Endothelial cell of umbilical vein (primary cell): ENCODE measurements around the gene LAP3. TPM values are rescaled to one million over a fixed set of nuclear protein-coding genes. Genes with fewer than 3 reads are reported as not detected.

ENCODE experiments used
- BruUV-seq: library from RNA; stranded (reverse); fragments of 400-500 nt; replicated peaks from 2 replicates; lab custom pipeline; 2021; lab: Mats Ljungman, UMichigan
- CTCF ChIA-PET: fragments of 300-600, 350-600 bp; sonication (Branson Sonifier 250); formaldehyde crosslinking; loops from one replicate; lab custom pipeline; 2021; ENCODE audit warnings: antibody characterized with exemption, inconsistent platforms; lab: Charles Lee
- POLR2A ChIA-PET: fragments of 300-600, 350-600 bp; sonication (Branson Sonifier 250); formaldehyde crosslinking; loops from one replicate; lab custom pipeline; 2021; ENCODE audit warnings: antibody characterized with exemption, inconsistent platforms; lab: Charles Lee
- DNase-seq: peaks from one replicate; pipeline ENCODE4 v3.0.0-alpha.2; 2011; ENCODE audit warnings: low read depth, low spot score
- FAIRE-seq: peaks from 2 replicates; lab custom pipeline; 2011; peaks lifted over from hg19 to GRCh38; lab: Jason Lieb, UNC
- H2AFZ ChIP-seq: 2 replicates; pipeline ENCODE4 v1.6.0; 2012; ENCODE audit warnings: low read depth, low read length, control low read depth, inconsistent platforms
- H3K27ac ChIP-seq: 2 replicates; pipeline ENCODE4 v1.5.1; 2011; ENCODE audit warnings: low read depth, mild to moderate bottlenecking, control low read depth, low read length, moderate library complexity; ENCODE audit not compliant: insufficient read depth
- H3K27me3 ChIP-seq, 2 experiments: 2 replicates each; pipeline versions ENCODE4 v1.6.0 to v1.6.1; 2011; ENCODE audit warnings: low read length in 2 of 2, mixed read lengths in 1 of 2; ENCODE audit not compliant: control insufficient read depth in 2 of 2, insufficient read depth in 2 of 2
- H3K36me3 ChIP-seq, 2 experiments: 2 replicates in 1 of 2; 3 replicates in 1 of 2; pipeline ENCODE4 v1.5.1; 2011; ENCODE audit warnings: low read length in 2 of 2, mild to moderate bottlenecking in 1 of 2, moderate library complexity in 1 of 2; ENCODE audit not compliant: control insufficient read depth in 2 of 2, insufficient read depth in 2 of 2; ENCODE audit errors: extremely low read depth in 1 of 2
- H3K4me1 ChIP-seq: 3 replicates; pipeline ENCODE4 v1.5.1; 2011; ENCODE audit warnings: mild to moderate bottlenecking, low read length; ENCODE audit not compliant: control insufficient read depth, insufficient read depth; ENCODE audit errors: extremely low read depth
- H3K4me2 ChIP-seq: 2 replicates; pipeline ENCODE4 v1.6.1; 2011; ENCODE audit warnings: low read length, control low read depth, mixed read lengths; ENCODE audit not compliant: insufficient read depth
- H3K4me3 ChIP-seq, 3 experiments: fragments of 200-600 bp in 1 of 3; sonication (generic), shearing (Covaris generic) in 1 of 3; replicated peaks in 1 of 3; 2 replicates each; pipeline ENCODE4 v1.5.1; 2011 to 2016; ENCODE audit warnings: control low read depth in 3 of 3, low read length in 3 of 3, mild to moderate bottlenecking in 2 of 3, inconsistent platforms in 1 of 3, low read depth in 1 of 3, moderate library complexity in 1 of 3; ENCODE audit not compliant: insufficient read depth in 1 of 3
- H3K79me2 ChIP-seq: 2 replicates; pipeline ENCODE4 v1.6.0; 2012; ENCODE audit warnings: low read length, inconsistent platforms; ENCODE audit not compliant: control insufficient read depth, insufficient read depth
- H3K9ac ChIP-seq: replicated peaks from 2 replicates; pipeline ENCODE3; 2011; ENCODE audit warnings: low read length, control low read depth; ENCODE audit not compliant: insufficient read depth; ENCODE audit errors: extremely low read depth
- H3K9me1 ChIP-seq: replicated peaks from 3 replicates; pipeline ENCODE4 v1.6.0; 2011; ENCODE audit warnings: mild to moderate bottlenecking, low read length; ENCODE audit not compliant: control insufficient read depth, insufficient read depth; ENCODE audit errors: extremely low read depth
- H3K9me3 ChIP-seq: replicated peaks from 2 replicates; pipeline ENCODE4 v1.5.1; 2012; ENCODE audit warnings: low read length, inconsistent platforms; ENCODE audit not compliant: control insufficient read depth, insufficient read depth
- H4K20me1 ChIP-seq: replicated peaks from 2 replicates; pipeline ENCODE3; 2011; ENCODE audit warnings: mild to moderate bottlenecking, low read length; ENCODE audit not compliant: control insufficient read depth, insufficient read depth; ENCODE audit errors: extremely low read depth
- FOS ChIP-seq: IDR thresholded peaks from 2 replicates; pipeline ENCODE4 v1.6.1; 2011; ENCODE audit warnings: mild to moderate bottlenecking, low read length, moderate library complexity, borderline replicate concordance; ENCODE audit not compliant: insufficient read depth
- JUN ChIP-seq: IDR thresholded peaks from 2 replicates; pipeline ENCODE4 v1.6.1; 2011; ENCODE audit warnings: borderline replicate concordance, low read depth; ENCODE audit not compliant: insufficient read length, insufficient read depth
- MAX ChIP-seq: IDR thresholded peaks from 2 replicates; pipeline ENCODE4 v1.6.1; 2011; ENCODE audit not compliant: insufficient read depth, insufficient read length
- dilution Hi-C: fragments of 300-500 bp; cut with MboI; formaldehyde crosslinking; loops from one replicate; pipeline ENCODE4 v1.15.0; 2019; ENCODE audit warnings: low sequenced_read_pairs; ENCODE audit not compliant: extremely low pct_ligation_motif_present
- intact Hi-C: fragments of 100-400 bp; cut with micrococcal nuclease; formaldehyde crosslinking; loops from one replicate; pipeline ENCODE4 v1.10.0; 2022
- polyA plus RNA-seq, 4 experiments: library from polyadenylated mRNA; depleted of rRNA in 3 of 4; stranded (reverse) in 3 of 4; unstranded in 1 of 4; fragments of >200 nt; gene quantifications; 2 replicates each; pipeline versions ENCODE4 v1.2.1 to v1.2.3, GENCODE V29; 2011 to 2012; ENCODE audit warnings: missing spikeins in 1 of 4
- total RNA-seq: library from RNA; stranded (reverse); gene quantifications from 2 replicates; pipeline ENCODE4 v1.2.3, GENCODE V29; 2021

LAP3 gene
- total and polyA plus RNA-seq, 2 donors (not counting 3 experiments of a cell fraction or from before 2014, with no cell fraction given), result 82.4 to 94.8 TPM

- no peaks in the 10 kb centered on the region for H3K27me3 ChIP-seq
Measured at GRCh38 chr4:17613761-17614415, 36.9 kb downstream of the LAP3 start.

More at GRCh38 chr4:17613761-17614415, 36.9 kb downstream of the LAP3 start:
- dilution Hi-C loops, result no loop called here
- H4K20me1 ChIP-seq, result no peaks in the 10 kb centered on the region
- POLR2A ChIA-PET, result interaction anchor here (0.7 to 1.2 kb wide), 2 partner anchors 29 to 783 kb away, joined by 3 to 4 read pairs; no protein-coding TSS in a partner anchor
- H3K4me2 ChIP-seq, result peak overlapping the region; percentile 85
- H3K4me1 ChIP-seq, result peaks cover 14% of the 10 kb centered on the region
- peak overlapping the region; percentile 98 for H3K9ac ChIP-seq
- FAIRE-seq (no peak), DNase-seq (no peak)
- peak overlapping the region; percentile 72 to 100 (median 92) for H3K4me3 ChIP-seq
- H3K79me2 ChIP-seq, result peaks cover 43% of the 10 kb centered on the region
- CTCF ChIA-PET, result interaction anchor here (0.8 to 3.7 kb wide), 8 partner anchors 9 to 954 kb away, joined by 3 to 18 read pairs (median 4); partner anchors contain the start of gene LAP3
- no peaks in the 10 kb centered on the region for H3K9me1 ChIP-seq
- peaks cover 2 to 8% of the 10 kb centered on the region in 2 experiments for H3K36me3 ChIP-seq
- no peaks in the 10 kb centered on the region for H3K9me3 ChIP-seq
- intact Hi-C loops, result loop anchor here (1.0 to 10.0 kb wide), 7 partner anchors 23 to 411 kb away; partner anchors contain the start of genes DCAF16, LAP3, LCORL and NCAPG
- peak overlapping the region; percentile 82 for H2AFZ ChIP-seq
- peak overlapping the region; percentile 82 for H3K27ac ChIP-seq
- TF ChIP-seq FOS (peak; percentile 29), JUN (no peak), MAX (no peak)
- TSS peak; percentile 86 for BruUV-seq
